T-cell (primary cell): ENCODE data around the gene ARHGEF6. TPM values are rescaled to one million over a fixed set of nuclear protein-coding genes. Genes with fewer than 3 reads are reported as not detected.
"Not testable (repeated sequence)": the region's sequence is repeated elsewhere in the genome, so short reads cannot be mapped to it uniquely, and the experiment has no call there.

Experiments used
- ATAC-seq, 4 experiments: fragments of 200-7000 bp in 3 of 4; fragments of 150-1000 bp in 1 of 4; cut with Tn5 transposase; replicated peaks in 1 of 4; 1 replicate in 3 of 4; 2 replicates in 1 of 4; pipeline ENCODE4 v1.10.0; 2021; ENCODE audit warnings: moderate library complexity in 3 of 4, mild to moderate bottlenecking in 2 of 4, moderate number of reproducible peaks in 1 of 4
- CTCF ChIA-PET, 2 donors: fragments of 300-600 bp; sonication (Branson Sonifier 250); formaldehyde crosslinking; loops; one replicate each; lab custom pipeline; 2022; ENCODE audit warnings: antibody characterized with exemption in 2 of 2; lab: Charles Lee
- POLR2A ChIA-PET, 2 donors: fragments of 300-600 bp; sonication (Branson Sonifier 250); formaldehyde crosslinking; loops; one replicate each; lab custom pipeline; 2022; ENCODE audit warnings: antibody characterized with exemption in 2 of 2; lab: Charles Lee
- DNase-seq, 35 experiments: peaks; one replicate each; pipeline versions ENCODE4 v3.0.0 to v3.0.0-alpha.2; 2013 to 2023
- H3K27ac ChIP-seq: one replicate; pipeline ENCODE4 v1.5.1; 2013; ENCODE audit warnings: low read length
- H3K27me3 ChIP-seq, 2 experiments: replicated peaks in 1 of 2; 1 replicate in 1 of 2; 2 replicates in 1 of 2; pipeline versions ENCODE4 v1.6.1 to v1.7.0; 2013; ENCODE audit warnings: low read length in 1 of 2, mixed read lengths in 1 of 2; ENCODE audit not compliant: control insufficient read depth in 2 of 2, insufficient read depth in 2 of 2; ENCODE audit errors: extremely low read depth in 1 of 2
- H3K36me3 ChIP-seq, 2 donors: 1 replicate in 1 of 2; 2 replicates in 1 of 2; pipeline versions ENCODE4 v1.6.1 to v1.7.0; 2013; ENCODE audit warnings: low read length in 1 of 2; ENCODE audit not compliant: control insufficient read depth in 2 of 2, insufficient read depth in 1 of 2; ENCODE audit errors: extremely low read depth in 1 of 2
- H3K4me1 ChIP-seq, 2 experiments: 1 replicate in 1 of 2; 2 replicates in 1 of 2; pipeline versions ENCODE4 v1.6.1 to v1.7.0; 2013; ENCODE audit warnings: low read length in 2 of 2, mixed read lengths in 1 of 2; ENCODE audit not compliant: insufficient read depth in 2 of 2, control insufficient read depth in 1 of 2; ENCODE audit errors: extremely low read depth in 1 of 2
- H3K4me3 ChIP-seq, 2 donors: 1 replicate in 1 of 2; 2 replicates in 1 of 2; pipeline versions ENCODE4 v1.5.1 to v1.7.0; 2013; ENCODE audit warnings: mild to moderate bottlenecking in 2 of 2, low read length in 1 of 2, moderate library complexity in 1 of 2; ENCODE audit not compliant: control insufficient read depth in 1 of 2; ENCODE audit errors: extremely low read depth in 1 of 2
- H3K9me3 ChIP-seq: 2 replicates; pipeline ENCODE4 v1.7.0; 2013
- H3K27ac Mint-ChIP-seq, 2 donors: one replicate each; pipeline ENCODE4 v1.8.0; 2020 to 2021; ENCODE audit warnings: mild to moderate bottlenecking in 2 of 2, mixed read lengths in 2 of 2
- H3K27me3 Mint-ChIP-seq, 2 donors: one replicate each; pipeline ENCODE4 v1.8.0; 2021 to 2022; ENCODE audit warnings: mixed read lengths in 2 of 2
- H3K36me3 Mint-ChIP-seq: one replicate; pipeline ENCODE4 v1.8.0; 2021; ENCODE audit warnings: mixed read lengths
- H3K4me1 Mint-ChIP-seq, 3 donors: one replicate each; pipeline ENCODE4 v1.8.0; 2020 to 2022; ENCODE audit warnings: mixed read lengths in 3 of 3, mild to moderate bottlenecking in 1 of 3
- H3K4me3 Mint-ChIP-seq, 3 donors: one replicate each; pipeline ENCODE4 v1.8.0; 2020 to 2022; ENCODE audit warnings: mild to moderate bottlenecking in 3 of 3, mixed read lengths in 3 of 3, moderate library complexity in 3 of 3
- H3K9me3 Mint-ChIP-seq, 3 donors: one replicate each; pipeline ENCODE4 v1.8.0; 2020 to 2022; ENCODE audit warnings: mixed read lengths in 3 of 3
- WGBS: methylation state at CpG from one replicate; pipeline ENCODE4 v1.1.5; 2013; ENCODE audit warnings: missing lambda C conversion rate; ENCODE audit not compliant: insufficient coverage; 5-methylcytosine and 5-hydroxymethylcytosine counted together
- total RNA-seq, 35 experiments: library from RNA in 6 of 35; stranded (reverse) in 6 of 35; fragments of 120-200 nt in 1 of 35; gene quantifications; one replicate each; pipeline versions ENCODE4 v1.2.1 to v1.2.4 and lab custom pipeline; 2013 to 2026

ARHGEF6 gene
- total RNA-seq, 5 donors from 2014 or later (not counting 1 experiment from before 2014, with no cell fraction given), result 63.4 to 79.9 (median 72.9) TPM

DNA sequence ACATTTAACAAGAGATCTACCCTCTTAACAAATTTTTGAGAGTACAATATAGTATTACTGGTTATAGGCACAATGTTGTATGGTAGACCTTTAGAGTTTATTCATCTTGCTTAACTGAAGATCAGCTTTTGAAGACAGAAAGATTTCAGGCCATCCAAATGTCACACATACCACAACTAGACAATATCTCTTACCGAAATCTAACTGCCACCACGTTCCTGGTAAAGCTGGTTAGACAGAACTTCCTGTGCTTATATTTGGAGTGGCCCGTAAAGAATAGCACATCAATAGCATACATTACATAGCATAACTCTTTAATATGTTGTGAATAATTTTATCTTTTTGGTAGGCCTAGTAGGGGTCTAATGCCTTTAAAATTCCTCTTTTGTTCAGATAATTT, 29.8 kb upstream of the ARHGEF6 start:
- H3K27me3 Mint-ChIP-seq, result peaks cover 0 to 6% of the 10 kb centered on the region in 2 donors
- no peaks in the 10 kb centered on the region for H3K9me3 Mint-ChIP-seq
- ChIA-PET CTCF (no interaction called here), POLR2A (no interaction called here)
- no peaks in the 10 kb centered on the region for H3K9me3 ChIP-seq
- no peaks in the 10 kb centered on the region for H3K4me1 ChIP-seq
- H3K4me3 Mint-ChIP-seq, result no peak overlapping the region
- peak overlapping the region in 1 of 2 donors; percentile 15 for H3K27ac Mint-ChIP-seq
- H3K27me3 ChIP-seq, result no peaks in the 10 kb centered on the region
- DNase-seq (peak in 1 of 35 experiments; percentile 3), ATAC-seq (peak in 3 of 4 experiments; percentile 45 to 59 (median 53))
- H3K4me3 ChIP-seq, result no peak overlapping the region
- WGBS, result no CpG with 5 or more reads among the region's 3 CpGs
- peaks cover 9 to 10% (median 9%) of the 10 kb centered on the region in 3 donors for H3K4me1 Mint-ChIP-seq
- H3K36me3 ChIP-seq, result no peaks in the 10 kb centered on the region
- H3K36me3 Mint-ChIP-seq, result peaks cover 8% of the 10 kb centered on the region
- H3K27ac ChIP-seq, result no peak overlapping the region

DNA sequence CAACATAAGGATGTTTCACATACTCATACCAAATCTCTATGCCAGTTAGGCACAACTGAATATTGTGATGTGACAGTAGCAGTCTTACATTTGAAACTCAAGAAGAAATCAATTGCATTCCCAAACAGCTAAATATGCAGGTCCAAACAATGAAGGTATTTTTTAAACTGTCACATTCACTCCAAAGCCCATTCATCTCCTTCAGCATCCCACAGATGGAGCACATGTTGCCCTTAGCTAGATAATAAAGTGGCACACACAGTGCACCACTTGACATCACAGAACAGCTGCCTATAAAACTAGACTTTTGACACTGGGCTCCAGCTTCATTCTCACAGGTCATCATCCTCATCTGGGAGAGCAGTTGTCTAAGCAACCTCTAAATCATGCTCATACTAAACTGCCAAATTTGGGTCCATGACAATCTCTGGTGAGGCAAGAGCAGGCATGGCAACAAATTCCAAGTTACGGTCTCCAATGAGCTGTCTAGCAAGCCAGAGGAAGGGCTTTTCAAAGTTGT, 26.2 kb upstream of the ARHGEF6 start:
- no peaks in the 10 kb centered on the region for H3K36me3 ChIP-seq
- no peaks in the 10 kb centered on the region for H3K27me3 ChIP-seq
- no peaks in the 10 kb centered on the region for H3K9me3 ChIP-seq
- H3K4me1 Mint-ChIP-seq, result peaks cover 9 to 10% (median 9%) of the 10 kb centered on the region in 3 donors
- H3K36me3 Mint-ChIP-seq, result peaks cover 12% of the 10 kb centered on the region
- ChIA-PET CTCF (no interaction called here), POLR2A (no interaction called here)
- WGBS, result no CpG with 5 or more reads among the region's 1 CpG
- H3K27ac Mint-ChIP-seq, result no peak overlapping the region
- H3K9me3 Mint-ChIP-seq, result no peaks in the 10 kb centered on the region
- H3K27ac ChIP-seq, result no peak overlapping the region
- no peak for DNase-seq
- H3K4me3 ChIP-seq, result no peak overlapping the region
- H3K4me3 Mint-ChIP-seq, result no peak overlapping the region
- H3K27me3 Mint-ChIP-seq, result peaks cover 0 to 22% of the 10 kb centered on the region in 2 donors
- no peaks in the 10 kb centered on the region for H3K4me1 ChIP-seq
- ATAC-seq, result no peak

DNA sequence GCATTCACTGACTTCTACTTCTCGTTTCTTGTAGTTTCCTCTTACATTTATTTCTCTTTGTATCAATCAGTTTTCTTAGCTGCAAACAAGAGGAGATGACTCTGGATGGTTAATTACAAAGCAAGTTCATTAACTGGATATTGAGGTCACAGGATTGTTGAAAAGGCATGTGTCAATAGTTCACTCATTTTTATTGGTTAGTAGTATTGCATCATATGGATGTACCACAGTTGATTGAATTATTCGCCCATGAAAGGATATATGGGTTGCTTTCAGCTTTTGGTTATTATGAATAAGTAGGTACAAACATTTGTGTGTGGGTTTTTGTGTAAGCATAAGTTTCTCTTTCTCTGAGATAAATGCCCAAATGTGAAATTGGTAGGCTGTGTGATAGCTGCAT, 21.8 kb upstream of the ARHGEF6 start:
- POLR2A ChIA-PET, result interaction anchor here in 1 of 2 donors (0.6 kb wide), 1 partner anchor 357 kb away, joined by 3 read pairs; no protein-coding TSS in a partner anchor
- ATAC-seq, result no peak

DNA sequence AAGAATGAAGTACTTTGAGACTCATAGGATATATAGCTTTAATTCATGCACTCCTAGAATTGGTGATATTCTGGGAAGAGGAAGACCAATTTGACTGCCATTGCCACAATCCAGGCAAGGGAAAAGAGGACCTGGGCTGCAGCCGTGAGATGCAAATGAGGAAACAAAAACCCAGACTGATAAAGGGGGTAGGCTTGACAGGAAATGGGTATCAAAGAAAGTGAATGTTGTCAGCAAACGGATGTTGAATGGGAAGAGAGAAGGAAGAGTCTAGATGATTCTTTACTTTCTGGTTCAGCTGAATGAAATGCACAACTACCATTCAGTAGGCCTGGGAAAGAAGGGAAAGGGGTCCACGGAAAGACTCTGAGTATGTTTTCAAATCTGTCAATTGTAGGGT, 17.1 kb upstream of the ARHGEF6 start:
- 7% methylated on average over 2 of the region's 3 CpGs for WGBS
- H3K27ac ChIP-seq, result no peak overlapping the region
- Mint-ChIP-seq H3K4me3 (peak overlapping the region in 1 of 3 donors; percentile 28), H3K4me1 (peaks cover 10 to 11% (median 10%) of the 10 kb centered on the region in 3 donors), H3K27ac (peak overlapping the region in 1 of 2 donors; percentile 19), H3K9me3 (peaks cover 0 to 7% (median 3%) of the 10 kb centered on the region in 3 donors), H3K27me3 (peaks cover 0 to 3% of the 10 kb centered on the region in 2 donors), H3K36me3 (no peaks in the 10 kb centered on the region)
- CTCF ChIA-PET, result no interaction called here
- ATAC-seq (no peak), DNase-seq (no peak)
- POLR2A ChIA-PET, result no interaction called here
- H3K27me3 ChIP-seq, result no peaks in the 10 kb centered on the region
- peaks cover 0 to 4% of the 10 kb centered on the region in 2 experiments for H3K4me1 ChIP-seq
- no peaks in the 10 kb centered on the region for H3K36me3 ChIP-seq
- no peaks in the 10 kb centered on the region for H3K9me3 ChIP-seq
- no peak overlapping the region for H3K4me3 ChIP-seq

More for the DNA sequence above, 21.8 kb upstream of the ARHGEF6 start:
- H3K4me1 Mint-ChIP-seq, result peaks cover 9 to 11% (median 10%) of the 10 kb centered on the region in 3 donors
- no peaks in the 10 kb centered on the region for H3K9me3 Mint-ChIP-seq
- H3K27ac Mint-ChIP-seq, result no peak overlapping the region
- Histone ChIP-seq H3K36me3 (no peaks in the 10 kb centered on the region), H3K9me3 (no peaks in the 10 kb centered on the region), H3K4me1 (peaks cover 0 to 4% of the 10 kb centered on the region in 2 experiments), H3K4me3 (no peak overlapping the region), H3K27me3 (no peaks in the 10 kb centered on the region), H3K27ac (no peak overlapping the region)
- no CpG with 5 or more reads among the region's 2 CpGs for WGBS
- H3K4me3 Mint-ChIP-seq, result no peak overlapping the region
- DNase-seq, result no peak
- H3K27me3 Mint-ChIP-seq, result peaks cover 0 to 22% of the 10 kb centered on the region in 2 donors
- peaks cover 10% of the 10 kb centered on the region for H3K36me3 Mint-ChIP-seq
- CTCF ChIA-PET, result no interaction called here

DNA sequence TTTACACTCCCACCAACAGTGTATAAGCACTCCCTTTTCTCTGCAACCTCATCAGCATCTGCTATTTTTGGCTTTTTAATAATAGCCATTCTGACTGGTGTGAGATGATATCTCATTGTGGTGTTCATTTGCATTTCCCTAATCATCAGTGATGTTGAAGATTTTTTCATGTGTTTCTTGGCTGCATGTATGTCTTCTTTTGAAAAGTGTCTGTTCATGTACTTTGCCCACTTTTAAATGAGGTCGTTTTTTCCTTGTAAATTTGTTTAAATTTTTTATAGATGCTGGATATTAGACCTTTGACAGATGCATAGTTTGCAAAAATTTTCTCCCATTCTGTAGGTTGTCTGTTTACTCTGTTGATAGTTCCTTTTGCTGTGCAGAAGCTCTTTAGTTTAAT, 14.4 kb upstream of the ARHGEF6 start:
- H3K9me3 Mint-ChIP-seq, H3K9me3 ChIP-seq, H3K27me3 Mint-ChIP-seq, H3K27ac ChIP-seq, H3K4me3 Mint-ChIP-seq, H3K27me3 ChIP-seq, DNase-seq, H3K4me1 ChIP-seq, H3K4me3 ChIP-seq, H3K36me3 ChIP-seq, CTCF ChIA-PET, ATAC-seq, H3K36me3 Mint-ChIP-seq: not testable (repeated sequence)
- POLR2A ChIA-PET, result interaction anchor here in 1 of 2 donors (0.6 kb wide), 1 partner anchor 36 kb away, joined by 3 read pairs; no protein-coding TSS in a partner anchor
- peaks cover 10 to 11% (median 10%) of the 10 kb centered on the region in 3 donors for H3K4me1 Mint-ChIP-seq
- whole genome bisulfite sequencing, result no CpG with 5 or more reads among the region's 1 CpG
- peak overlapping the region in 1 of 2 donors; percentile 40 for H3K27ac Mint-ChIP-seq

DNA sequence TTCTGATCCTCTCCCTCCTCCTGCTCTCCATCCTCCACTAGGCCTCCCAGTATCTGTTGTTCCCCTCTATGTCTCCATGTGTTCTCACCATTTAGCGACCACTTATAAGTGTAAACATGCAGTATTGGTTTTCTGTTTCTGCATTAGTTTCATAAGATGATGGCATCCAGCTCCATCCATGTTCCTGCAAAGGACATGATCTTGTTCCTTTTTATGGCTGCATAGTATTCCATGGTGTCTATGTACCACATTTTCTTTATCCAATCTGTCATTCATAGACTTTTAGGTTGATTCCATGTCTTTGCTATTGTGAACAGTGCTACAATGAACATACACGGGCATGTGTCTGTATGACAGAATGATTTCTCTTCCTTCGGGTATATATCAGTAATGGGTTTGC, 13.9 kb upstream of the ARHGEF6 start:
- H3K4me3 Mint-ChIP-seq, H3K9me3 ChIP-seq, DNase-seq, H3K4me1 ChIP-seq, ATAC-seq, H3K4me3 ChIP-seq, H3K27ac Mint-ChIP-seq, H3K27me3 Mint-ChIP-seq, H3K36me3 ChIP-seq, H3K27me3 ChIP-seq, H3K36me3 Mint-ChIP-seq, H3K9me3 Mint-ChIP-seq, POLR2A ChIA-PET, CTCF ChIA-PET, H3K27ac ChIP-seq: not testable (repeated sequence)
- no CpG with 5 or more reads among the region's 3 CpGs for WGBS
- peaks cover 10 to 11% (median 10%) of the 10 kb centered on the region in 3 donors for H3K4me1 Mint-ChIP-seq
